Aorta (tissue), 5 donors: Measurements from ENCODE around the gene HEG1. TPM values are rescaled to one million over a fixed set of nuclear protein-coding genes. Genes with fewer than 3 reads are reported as not detected.

Source experiments
- ATAC-seq: fragments of 200-7000 bp; cut with Tn5 transposase; one replicate; pipeline ENCODE4 v1.9.1; 2022; ENCODE audit warnings: moderate library complexity; ENCODE audit not compliant: low FRiP score
- DNase-seq, 2 donors: peaks; one replicate each; pipeline ENCODE4 v3.0.0-alpha.2; 2020
- H3K27ac ChIP-seq, 2 donors: one replicate each; pipeline ENCODE4 v1.5.1; 2013; ENCODE audit warnings: low read length in 2 of 2, mild to moderate bottlenecking in 2 of 2, moderate library complexity in 2 of 2, control low read depth in 1 of 2, inconsistent platforms in 1 of 2, low read depth in 1 of 2
- H3K27me3 ChIP-seq, 2 donors: one replicate each; pipeline ENCODE4 v1.6.1; 2013; ENCODE audit warnings: control low read depth in 1 of 2, low read length in 1 of 2, mild to moderate bottlenecking in 1 of 2, moderate library complexity in 1 of 2; ENCODE audit not compliant: insufficient read depth in 2 of 2, control insufficient read depth in 1 of 2
- H3K36me3 ChIP-seq, 2 donors: one replicate each; pipeline ENCODE4 v1.6.1; 2013; ENCODE audit warnings: control low read depth in 1 of 2, low read length in 1 of 2, mild to moderate bottlenecking in 1 of 2; ENCODE audit not compliant: insufficient read depth in 2 of 2, control insufficient read depth in 1 of 2
- H3K4me1 ChIP-seq, 2 donors: one replicate each; pipeline ENCODE4 v1.6.1; 2013; ENCODE audit warnings: low read length in 2 of 2, control low read depth in 1 of 2, mild to moderate bottlenecking in 1 of 2, moderate library complexity in 1 of 2; ENCODE audit not compliant: insufficient read depth in 2 of 2, control insufficient read depth in 1 of 2
- H3K4me3 ChIP-seq, 2 donors: one replicate each; pipeline ENCODE4 v1.5.1; 2013; ENCODE audit warnings: low read length in 2 of 2, control low read depth in 1 of 2, mild to moderate bottlenecking in 1 of 2
- H3K9me3 ChIP-seq: one replicate; pipeline ENCODE4 v1.6.1; 2013; ENCODE audit warnings: mild to moderate bottlenecking, low read length; ENCODE audit not compliant: control insufficient read depth
- WGBS, 2 donors: extraction: QIAGEN DNeasy Blood & Tissue Kit; methylation state at CpG; one replicate each; pipeline ENCODE4 v1.1.7; 2013; 5-methylcytosine and 5-hydroxymethylcytosine counted together
- intact Hi-C, 2 donors: fragments of 100-400 bp; cut with DNase I; formaldehyde crosslinking; loops; one replicate each; pipeline versions ENCODE4 v1.14.2 to v1.15.0; 2022
- polyA plus RNA-seq, 2 donors: library from polyadenylated mRNA; stranded (reverse); fragments of 200-250 nt; gene quantifications; one replicate each; pipeline ENCODE4 v1.2.3, GENCODE V29; 2013
- total RNA-seq, 2 donors: library from RNA; stranded (reverse); fragmentation: NEBNext Ultra II Directional; extraction: Animal tissue kit (Norgen Biotek cat#: 25700); gene quantifications; one replicate each; pipeline ENCODE4 v1.2.1, GENCODE V29; 2021
- donor health status: healthy with polysubstance abuse.
- donor health status: Bipolar disorder and iron deficiency.
- donor health status: DM: no; HTN: no; CAD: no.
- donor health status: DM: no; HTN: no; CAD: no.
- donor health status: DM: yes; HTN: yes; CAD: no.

HEG1 gene
- total and polyA plus RNA-seq, 4 donors, result 4.9 to 204 (median 55.7) TPM

DNA sequence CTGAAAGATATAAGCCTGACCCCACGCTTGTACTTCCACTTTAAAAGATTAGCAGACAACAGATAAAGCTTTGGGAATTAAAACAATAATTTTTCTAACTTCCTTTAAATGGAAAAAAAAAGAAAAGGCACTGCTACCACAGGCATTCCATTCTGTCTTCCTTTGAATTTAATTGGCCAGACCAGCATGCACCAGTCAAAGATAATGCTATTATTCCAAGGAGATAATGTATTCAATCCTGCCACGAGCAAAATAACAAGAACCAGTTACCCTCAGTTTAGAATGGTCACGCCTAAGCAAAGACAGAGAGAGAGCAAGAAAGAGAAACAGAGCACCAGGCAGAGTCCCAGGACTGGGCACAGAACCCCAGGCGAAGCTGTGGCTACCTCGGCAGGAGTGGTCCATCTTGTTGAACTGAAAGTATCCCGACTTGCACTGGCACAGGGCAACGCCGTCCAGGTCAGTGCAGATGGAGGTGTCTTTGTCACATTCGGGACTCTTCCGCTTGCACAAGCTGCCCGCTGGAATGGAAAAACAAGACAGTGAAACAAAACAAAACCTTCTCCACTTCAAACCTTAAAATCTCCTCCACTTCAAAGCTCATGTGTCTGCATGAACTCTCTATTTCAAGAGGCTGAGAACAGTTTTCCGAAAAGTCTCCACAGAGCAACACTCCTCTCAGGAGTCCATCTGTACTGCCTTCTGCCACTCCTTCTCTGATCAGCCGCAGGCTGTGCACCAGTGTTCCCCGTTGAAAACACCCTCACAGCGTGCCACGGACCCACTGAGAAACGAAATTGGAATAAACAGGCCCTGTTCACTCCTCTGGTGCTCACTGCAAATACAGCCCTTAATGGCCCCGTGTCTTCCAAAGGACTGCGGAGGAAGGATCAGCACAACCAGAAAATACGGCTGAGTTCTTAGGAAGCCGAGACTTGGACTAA is 58.2 kb downstream of the HEG1 start:
- H3K27me3 ChIP-seq, result no peaks in the 10 kb centered on the region
- no peak overlapping the region for H3K4me3 ChIP-seq
- ATAC-seq, result no peak
- H3K4me1 ChIP-seq, result no peaks in the 10 kb centered on the region
- intact Hi-C loops, result loop anchor here (2.0 to 5.0 kb wide), 2 partner anchors 440 to 441 kb away; no protein-coding TSS in a partner anchor
- no peaks in the 10 kb centered on the region for H3K9me3 ChIP-seq
- no peak for DNase-seq
- 72 to 79% methylated on average over 21 of the region's 21 CpGs for WGBS, 2 donors
- H3K36me3 ChIP-seq, result peaks cover 2 to 5% of the 10 kb centered on the region in 2 donors
- no peak overlapping the region for H3K27ac ChIP-seq

GRCh38 chr3:124995460-124995994 is 60.3 kb downstream of the HEG1 start:
- peak; percentile 82 for ATAC-seq
- DNase-seq, result peak in 1 of 2 donors; percentile 66
- intact Hi-C loops, result loop anchor here in 1 of 2 donors (5.0 kb wide), 1 partner anchor 442 kb away; no protein-coding TSS in a partner anchor
- no peaks in the 10 kb centered on the region for H3K9me3 ChIP-seq
- H3K4me3 ChIP-seq, result no peak overlapping the region
- H3K27me3 ChIP-seq, result no peaks in the 10 kb centered on the region
- H3K27ac ChIP-seq, result no peak overlapping the region
- 51 to 56% methylated on average over 6 of the region's 6 CpGs for WGBS, 2 donors
- no peaks in the 10 kb centered on the region for H3K4me1 ChIP-seq
- H3K36me3 ChIP-seq, result peaks cover 1 to 9% of the 10 kb centered on the region in 2 donors

- Histone ChIP-seq H3K4me3 (no peak overlapping the region), H3K36me3 (peaks cover 2 to 10% of the 10 kb centered on the region in 2 donors), H3K27me3 (no peaks in the 10 kb centered on the region), H3K27ac (no peak overlapping the region), H3K9me3 (no peaks in the 10 kb centered on the region), H3K4me1 (no peaks in the 10 kb centered on the region)
- peak; percentile 68 to 82 for DNase-seq
- intact Hi-C loops, result no loop called here
- ATAC-seq, result peak; percentile 34
- WGBS, 2 donors, result 65 to 67% methylated on average over 7 of the region's 7 CpGs
Measured at GRCh38 chr3:124993466-124993865, 62.3 kb downstream of the HEG1 start.

- WGBS, 2 donors, result 89 to 90% methylated on average over 5 of the region's 5 CpGs
- no peak for DNase-seq
- Histone ChIP-seq H3K36me3 (peaks cover 2 to 8% of the 10 kb centered on the region in 2 donors), H3K4me1 (no peaks in the 10 kb centered on the region), H3K4me3 (no peak overlapping the region), H3K9me3 (no peaks in the 10 kb centered on the region), H3K27ac (no peak overlapping the region), H3K27me3 (no peaks in the 10 kb centered on the region)
- no peak for ATAC-seq
- intact Hi-C loops, result no loop called here
Measured at GRCh38 chr3:124992041-124992440, 63.8 kb downstream of the HEG1 start.

DNA sequence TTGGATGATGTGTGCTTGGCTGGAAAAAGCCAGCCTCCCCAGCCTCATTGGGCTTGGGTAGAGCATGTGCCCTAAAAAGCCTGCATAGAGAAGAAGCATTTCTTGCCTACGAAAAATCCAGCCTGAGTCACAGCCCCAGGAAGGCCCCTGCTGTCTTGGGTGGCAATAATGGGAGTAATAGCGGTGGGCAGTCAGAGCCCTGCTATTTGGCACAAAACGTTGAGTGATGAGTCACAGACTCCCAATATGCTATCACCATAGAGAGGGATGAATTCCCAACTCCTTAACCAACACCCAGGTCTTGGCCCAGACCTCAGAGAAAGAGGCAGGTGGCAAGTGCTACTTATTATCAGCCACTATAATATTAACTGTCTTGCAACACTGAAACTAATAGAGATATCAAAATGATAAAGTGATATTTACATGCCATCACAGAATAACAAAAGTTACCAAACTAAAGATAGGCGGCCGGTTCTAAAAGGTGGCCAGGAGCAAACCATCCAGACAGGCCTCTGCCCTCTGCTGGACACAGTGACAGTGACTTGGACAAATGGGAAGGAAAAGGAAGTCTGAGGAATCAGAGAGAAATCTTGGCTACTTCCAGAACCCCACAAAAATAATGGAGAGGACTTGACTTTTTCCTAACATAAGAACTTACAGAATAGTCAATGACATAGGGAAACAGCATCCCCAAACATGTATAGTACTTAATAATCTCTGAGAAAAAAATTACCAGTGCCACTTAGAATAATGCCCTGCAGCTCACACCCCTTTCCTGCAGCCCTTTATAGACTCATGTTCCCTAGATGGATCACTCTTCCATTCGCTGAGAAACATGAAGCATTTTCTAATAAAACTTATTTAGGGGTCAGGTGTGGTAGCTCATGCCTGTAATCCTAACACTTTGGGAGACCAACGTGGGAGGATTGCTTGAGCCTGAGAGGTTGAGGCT is 69.3 kb downstream of the HEG1 start:
- intact Hi-C loops, result no loop called here
- ATAC-seq, result peak; percentile 39
- Histone ChIP-seq H3K36me3 (peaks cover 2 to 4% of the 10 kb centered on the region in 2 donors), H3K27me3 (no peaks in the 10 kb centered on the region), H3K27ac (no peak overlapping the region), H3K4me1 (no peaks in the 10 kb centered on the region), H3K4me3 (no peak overlapping the region), H3K9me3 (no peaks in the 10 kb centered on the region)
- no peak for DNase-seq
- 59 to 63% methylated on average over 7 of the region's 7 CpGs for WGBS, 2 donors

GRCh38 chr3:124985349-124985748 is 70.4 kb downstream of the HEG1 start:
- Histone ChIP-seq H3K4me3 (no peak overlapping the region), H3K27ac (no peak overlapping the region), H3K36me3 (peaks cover 0 to 2% of the 10 kb centered on the region in 2 donors), H3K4me1 (no peaks in the 10 kb centered on the region), H3K27me3 (no peaks in the 10 kb centered on the region), H3K9me3 (no peaks in the 10 kb centered on the region)
- ATAC-seq (no peak), DNase-seq (no peak)
- WGBS, 2 donors, result 73 to 86% methylated on average over 4 of the region's 4 CpGs
- intact Hi-C loops, result no loop called here

- Histone ChIP-seq H3K9me3 (no peaks in the 10 kb centered on the region), H3K4me3 (no peak overlapping the region), H3K36me3 (peaks cover 0 to 2% of the 10 kb centered on the region in 2 donors), H3K27ac (no peak overlapping the region), H3K27me3 (no peaks in the 10 kb centered on the region), H3K4me1 (no peaks in the 10 kb centered on the region)
- intact Hi-C loops, result no loop called here
- 89 to 90% methylated on average over 3 of the region's 3 CpGs for WGBS, 2 donors
- ATAC-seq (no peak), DNase-seq (no peak)
Measured at GRCh38 chr3:124984754-124985153, 71.0 kb downstream of the HEG1 start.

GRCh38 chr3:124982855-124983254 is 72.9 kb downstream of the HEG1 start:
- Histone ChIP-seq H3K9me3 (no peaks in the 10 kb centered on the region), H3K27me3 (no peaks in the 10 kb centered on the region), H3K27ac (no peak overlapping the region), H3K4me3 (no peak overlapping the region), H3K4me1 (no peaks in the 10 kb centered on the region), H3K36me3 (peaks cover 0 to 2% of the 10 kb centered on the region in 2 donors)
- intact Hi-C loops, result no loop called here
- 92 to 96% methylated on average over 2 of the region's 2 CpGs for WGBS, 2 donors
- ATAC-seq (no peak), DNase-seq (no peak)
